ENCODE results near the gene ZNF221.
A peak's percentile ranks its signal among the peaks of the same experiment; 100 is the strongest.

The ZNF221 gene

DNA sequence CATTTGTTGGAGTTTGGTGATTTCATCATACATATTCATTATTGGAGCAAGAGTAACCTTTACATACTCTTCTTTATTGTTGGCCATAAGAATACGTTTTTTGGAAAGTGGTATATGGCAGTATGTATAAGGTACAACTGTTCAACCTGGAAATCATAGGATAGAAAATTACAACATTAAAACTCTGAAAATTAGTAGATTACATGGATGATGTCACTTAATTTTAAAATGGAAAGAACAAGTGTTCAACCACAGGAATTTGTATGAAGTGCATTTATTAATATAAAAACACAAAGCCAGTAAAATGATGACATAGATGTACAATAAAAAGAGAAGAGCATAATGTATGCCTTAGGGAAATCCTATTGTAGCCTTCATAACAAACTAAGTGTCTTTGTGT is 25.7 kb downstream of the ZNF221 start:
- no peak for DNase-seq
- H3K27me3 ChIP-seq (ENCODE audit: insufficient read depth, low read depth, severe bottlenecking), result no peaks in the 10 kb centered on the region
- no peak overlapping the region for H3K27ac ChIP-seq
- TF ChIP-seq, protein P1, sequence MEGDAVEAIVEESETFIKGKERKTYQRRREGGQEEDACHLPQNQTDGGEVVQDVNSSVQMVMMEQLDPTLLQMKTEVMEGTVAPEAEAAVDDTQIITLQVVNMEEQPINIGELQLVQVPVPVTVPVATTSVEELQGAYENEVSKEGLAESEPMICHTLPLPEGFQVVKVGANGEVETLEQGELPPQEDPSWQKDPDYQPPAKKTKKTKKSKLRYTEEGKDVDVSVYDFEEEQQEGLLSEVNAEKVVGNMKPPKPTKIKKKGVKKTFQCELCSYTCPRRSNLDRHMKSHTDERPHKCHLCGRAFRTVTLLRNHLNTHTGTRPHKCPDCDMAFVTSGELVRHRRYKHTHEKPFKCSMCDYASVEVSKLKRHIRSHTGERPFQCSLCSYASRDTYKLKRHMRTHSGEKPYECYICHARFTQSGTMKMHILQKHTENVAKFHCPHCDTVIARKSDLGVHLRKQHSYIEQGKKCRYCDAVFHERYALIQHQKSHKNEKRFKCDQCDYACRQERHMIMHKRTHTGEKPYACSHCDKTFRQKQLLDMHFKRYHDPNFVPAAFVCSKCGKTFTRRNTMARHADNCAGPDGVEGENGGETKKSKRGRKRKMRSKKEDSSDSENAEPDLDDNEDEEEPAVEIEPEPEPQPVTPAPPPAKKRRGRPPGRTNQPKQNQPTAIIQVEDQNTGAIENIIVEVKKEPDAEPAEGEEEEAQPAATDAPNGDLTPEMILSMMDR (IDR thresholded peaks at IDR 0.05; ENCODE audit: low read depth, low read length), result no peak
- no peaks in the 10 kb centered on the region; the same call in 1 of the 2 replicates for H3K36me3 ChIP-seq
- H3K4me3 ChIP-seq (ENCODE audit: low read depth, low read length), result no peak overlapping the region
- H3K9me3 ChIP-seq (ENCODE audit: severe bottlenecking), result peaks cover 23% of the 10 kb centered on the region

DNA sequence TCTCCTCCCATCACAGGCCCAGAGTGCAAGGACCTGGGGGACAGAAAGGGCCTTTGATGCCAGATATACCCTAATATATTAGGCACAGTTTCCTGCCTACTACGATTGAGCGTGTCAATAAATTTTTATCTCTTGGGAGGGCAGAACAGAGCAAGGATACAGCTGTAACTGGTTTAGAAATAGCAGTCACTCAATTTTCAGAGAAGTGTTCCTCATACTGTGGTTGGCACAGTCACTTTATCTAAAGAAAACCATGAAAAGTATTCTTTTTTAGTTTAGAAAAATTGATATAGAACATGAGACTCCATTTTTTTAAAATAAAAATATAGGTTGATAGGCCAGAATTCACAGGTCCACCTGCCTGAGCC is 32.5 kb downstream of the ZNF221 start:
- TF ChIP-seq, protein P1 (IDR thresholded peaks at IDR 0.05; ENCODE audit: low read depth, low read length), result no peak

DNA sequence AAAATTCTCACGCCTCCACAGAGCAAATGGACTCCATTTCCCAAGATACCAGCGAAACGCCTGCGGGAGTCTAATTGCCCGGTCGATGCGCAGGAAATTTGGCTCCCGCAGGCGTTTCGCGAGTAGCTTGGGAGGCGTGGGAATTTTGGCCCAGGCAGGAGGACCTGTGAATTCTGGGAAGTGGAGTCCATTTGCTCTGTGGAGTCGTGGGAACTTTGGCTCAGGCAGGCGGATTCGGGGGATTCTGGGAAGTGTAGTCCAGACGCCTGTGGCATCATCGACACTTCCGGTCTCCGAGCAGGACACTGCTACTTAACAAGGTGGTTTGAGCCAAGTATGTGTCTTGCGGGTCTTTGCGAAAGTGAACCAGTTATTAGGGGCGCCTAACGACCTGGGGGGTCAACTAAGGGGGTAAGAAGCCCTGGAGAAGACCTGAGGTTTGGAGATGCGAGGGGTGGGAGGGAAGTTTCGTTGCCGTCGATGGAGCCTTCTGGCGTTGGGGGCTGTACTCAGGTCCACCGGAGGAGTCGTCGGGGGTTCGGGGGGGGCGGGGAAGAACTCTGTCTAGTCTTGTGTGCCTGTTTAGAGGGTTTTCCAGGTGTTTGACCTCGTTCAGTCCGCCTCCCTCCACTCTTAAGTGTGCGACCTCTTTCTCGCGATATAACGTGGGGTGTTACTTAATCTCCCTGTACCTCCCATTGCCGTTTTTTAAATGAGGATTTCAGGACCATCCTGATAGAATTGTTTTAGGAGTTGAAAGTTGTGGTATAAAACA is 33.1 kb downstream of the ZNF221 start, which contains the start of gene ZNF155:
Gene ZNF155, plus strand, starts transcription at position 277 of the 775 bp plus-strand sequence. CDS start 4,356 bp downstream, outside the sequence.
- H3K27ac ChIP-seq, result peak within 1 kb of the TSS; percentile 63
- TF ChIP-seq, protein P1 (IDR thresholded peaks at IDR 0.05; ENCODE audit: low read depth, low read length), result no peak
- peak within 1 kb of the TSS; percentile 93 for H3K4me3 ChIP-seq (ENCODE audit: low read depth, low read length)
- no peaks in the 10 kb centered on the region for H3K9me3 ChIP-seq (ENCODE audit: severe bottlenecking)
- H3K27me3 ChIP-seq (ENCODE audit: insufficient read depth, low read depth, severe bottlenecking), result no peaks in the 10 kb centered on the region
- H3K36me3 ChIP-seq, result peaks cover 8% of the 10 kb centered on the region
- peak; percentile 96 for DNase-seq

More for the DNA sequence above, 32.5 kb downstream of the ZNF221 start:
- H3K27me3 ChIP-seq (ENCODE audit: insufficient read depth, low read depth, severe bottlenecking), result no peaks in the 10 kb centered on the region
- no peaks in the 10 kb centered on the region for H3K9me3 ChIP-seq (ENCODE audit: severe bottlenecking)
- DNase-seq, result no peak
- H3K4me3 ChIP-seq (ENCODE audit: low read depth, low read length), result peak overlapping the region; percentile 93
- H3K36me3 ChIP-seq, result peaks cover 3% of the 10 kb centered on the region; the same call in 1 of the 2 replicates
- H3K27ac ChIP-seq, result no peak overlapping the region

DNA sequence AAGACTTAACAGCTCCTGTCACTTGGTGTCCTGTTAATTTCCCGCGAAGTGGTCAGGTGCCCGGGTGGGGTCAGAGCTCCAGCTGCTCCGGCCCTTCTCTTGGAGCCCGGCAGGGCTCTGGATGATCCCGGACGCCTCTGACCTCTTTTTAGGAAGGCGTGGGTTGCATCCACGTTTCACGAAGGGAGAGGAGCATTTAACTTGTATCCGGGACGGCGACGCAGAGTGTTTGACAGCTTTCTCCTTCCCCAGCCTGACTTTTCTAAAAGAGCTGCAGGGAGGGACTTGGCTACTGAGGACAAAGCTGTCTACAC is 33.6 kb downstream of the ZNF221 start:
- no peaks in the 10 kb centered on the region for H3K27me3 ChIP-seq (ENCODE audit: insufficient read depth, low read depth, severe bottlenecking)
- TF ChIP-seq, protein P1 (IDR thresholded peaks at IDR 0.05; ENCODE audit: low read depth, low read length), result no peak
- H3K36me3 ChIP-seq, result peaks cover 13% of the 10 kb centered on the region
- H3K27ac ChIP-seq, result peak overlapping the region; percentile 63
- no peak for DNase-seq
- peak overlapping the region; percentile 93 for H3K4me3 ChIP-seq (ENCODE audit: low read depth, low read length)
- no peaks in the 10 kb centered on the region for H3K9me3 ChIP-seq (ENCODE audit: severe bottlenecking)

DNA sequence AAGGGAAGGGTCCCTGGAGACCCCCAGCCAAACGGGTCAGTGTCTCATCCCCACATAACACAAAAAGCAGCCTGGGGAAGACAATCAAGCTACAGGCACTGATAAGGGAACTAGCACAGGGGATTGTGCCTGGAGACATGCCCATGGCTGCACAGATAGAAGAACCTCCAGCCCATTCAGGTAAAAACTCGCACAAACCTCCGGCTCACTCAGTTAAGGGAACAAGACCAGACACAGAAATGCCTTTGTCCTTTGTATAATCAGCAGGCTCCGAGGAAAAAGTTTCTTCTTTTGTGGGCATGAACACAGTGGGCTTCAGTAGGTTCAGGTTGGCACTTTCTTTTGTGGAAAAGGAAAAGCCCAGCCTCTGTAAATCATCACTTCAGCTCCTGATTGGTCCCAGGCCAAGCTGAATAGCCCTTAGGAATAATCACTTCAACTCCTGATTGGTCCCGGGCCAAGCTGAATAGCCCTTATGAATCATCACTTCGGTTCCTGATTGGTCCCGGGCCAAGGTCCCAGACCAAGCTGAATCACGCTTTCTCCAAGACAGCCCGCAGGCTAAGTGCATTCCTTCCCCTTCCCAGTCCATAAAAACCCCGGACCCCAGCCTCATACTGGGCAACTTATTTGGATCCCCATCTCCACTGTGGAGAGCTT is 46.7 kb downstream of the ZNF221 start:
- H3K4me3 ChIP-seq (ENCODE audit: low read depth, low read length), result no peak overlapping the region
- no peak overlapping the region for H3K27ac ChIP-seq
- TF ChIP-seq, protein P1 (IDR thresholded peaks at IDR 0.05; ENCODE audit: low read depth, low read length), result no peak
- DNase-seq, result no peak
- peaks cover 42% of the 10 kb centered on the region for H3K36me3 ChIP-seq
- H3K27me3 ChIP-seq (ENCODE audit: insufficient read depth, low read depth, severe bottlenecking), result no peaks in the 10 kb centered on the region
- no peaks in the 10 kb centered on the region for H3K9me3 ChIP-seq (ENCODE audit: severe bottlenecking)

Measured in WERI-Rb-1 (cell line).